GM12878 (cell line): ENCODE data around the gene ZNF302. TPM values are rescaled to one million over a fixed set of nuclear protein-coding genes. Genes with fewer than 3 reads are reported as not detected.

Experiments used
- ATAC-seq: fragments of 200-7000 bp; cut with Tn5 transposase; 3 replicates; pipeline ENCODE4 v1.9.1; 2020; ENCODE audit warnings: mild to moderate bottlenecking, moderate library complexity
- BruUV-seq: library from RNA; stranded (reverse); fragments of 400-500 nt; replicated peaks from 2 replicates; lab custom pipeline; 2021; lab: Mats Ljungman, UMichigan
- CTCF ChIA-PET: fragments of 300-600 bp; sonication (Branson Sonifier 250); formaldehyde crosslinking; extraction: SDS; loops from one replicate; lab custom pipeline; 2021; ENCODE audit warnings: inconsistent platforms; lab: Yijun Ruan, JAX
- POLR2A ChIA-PET: fragments of 350-600 bp; formaldehyde crosslinking; extraction: SDS; loops from one replicate; lab custom pipeline; 2021; ENCODE audit warnings: inconsistent platforms; lab: Charles Lee
- RAD21 ChIA-PET: fragments of 300-600 bp; sonication (Branson Sonifier 250); formaldehyde crosslinking; loops from one replicate; lab custom pipeline; 2023; ENCODE audit warnings: antibody characterized with exemption; ENCODE audit not compliant: unreplicated experiment; lab: Charles Lee
- SMC1A ChIA-PET: fragments of 300-600 bp; sonication (Branson Sonifier 250); formaldehyde crosslinking; loops from one replicate; lab custom pipeline; 2023; ENCODE audit not compliant: unreplicated experiment, uncharacterized antibody; lab: Charles Lee
- DNase-seq: peaks from one replicate; pipeline ENCODE4 v3.0.0-alpha.2; 2011; ENCODE audit warnings: low read depth, low spot score
- FAIRE-seq: peaks from 3 replicates; lab custom pipeline; 2011; peaks lifted over from hg19 to GRCh38; lab: Jason Lieb, UNC
- H2AFZ ChIP-seq: 2 replicates; pipeline ENCODE4 v1.6.0; 2011; ENCODE audit warnings: low read depth, low read length, control low read depth; ENCODE audit not compliant: control insufficient read depth
- H3K27ac ChIP-seq: 2 replicates; pipeline ENCODE4 v1.5.1; 2011; ENCODE audit warnings: control low read depth; ENCODE audit not compliant: control insufficient read depth, insufficient read depth
- H3K27me3 ChIP-seq, 2 experiments: replicated peaks in 1 of 2; 2 replicates each; pipeline versions ENCODE4 v1.6.0 to v1.6.1; 2011; ENCODE audit warnings: low read length in 1 of 2; ENCODE audit not compliant: control insufficient read depth in 2 of 2, insufficient read depth in 2 of 2
- H3K36me3 ChIP-seq, 2 experiments: 2 replicates each; pipeline ENCODE4 v1.5.1; 2011; ENCODE audit warnings: low read length in 1 of 2; ENCODE audit not compliant: control insufficient read depth in 2 of 2, insufficient read depth in 2 of 2
- H3K4me1 ChIP-seq: 2 replicates; pipeline ENCODE4 v1.6.1; 2011; ENCODE audit warnings: mild to moderate bottlenecking, low read length, moderate library complexity, mixed read lengths; ENCODE audit not compliant: control insufficient read depth, insufficient read depth
- H3K4me2 ChIP-seq: 2 replicates; pipeline ENCODE4 v1.6.0; 2011; ENCODE audit warnings: control low read depth; ENCODE audit not compliant: control insufficient read depth, insufficient read depth
- H3K4me3 ChIP-seq: fragments of 200-600 bp; sonication (generic); 2 replicates; pipeline ENCODE4 v1.5.1; 2016
- H3K79me2 ChIP-seq: 2 replicates; pipeline ENCODE4 v1.6.0; 2011; ENCODE audit warnings: low read length; ENCODE audit not compliant: control insufficient read depth, insufficient read depth
- H3K9ac ChIP-seq: 2 replicates; pipeline ENCODE4 v1.8.0; 2011; ENCODE audit warnings: low read length, control low read depth, mixed read lengths; ENCODE audit not compliant: control insufficient read depth, insufficient read depth
- H3K9me3 ChIP-seq: replicated peaks from 3 replicates; pipeline ENCODE4 v1.5.1; 2011; ENCODE audit warnings: mild to moderate bottlenecking, low read length; ENCODE audit not compliant: control insufficient read depth, insufficient read depth
- H4K20me1 ChIP-seq: 2 replicates; pipeline ENCODE4 v1.6.0; 2011; ENCODE audit not compliant: control insufficient read depth, insufficient read depth
- BCL11A ChIP-seq: IDR thresholded peaks from 2 replicates; pipeline ENCODE4 v1.6.1; 2011; ENCODE audit warnings: low read depth, low read length
- CEBPB ChIP-seq, 2 experiments: fragments of 150-350 bp in 1 of 2; IDR thresholded peaks; 2 replicates each; pipeline ENCODE4 v1.6.1; 2012 to 2014; ENCODE audit warnings: low read depth in 2 of 2, low read length in 2 of 2, borderline replicate concordance in 1 of 2, inconsistent platforms in 1 of 2
- CREM ChIP-seq: IDR thresholded peaks from 2 replicates; pipeline ENCODE4 v1.6.1; 2014; ENCODE audit warnings: antibody characterized with exemption, low read depth
- ESRRA ChIP-seq: IDR thresholded peaks from 2 replicates; pipeline ENCODE4 v1.6.1; 2012; ENCODE audit warnings: mild to moderate bottlenecking, low read length, improper control_type of control experiment
- HSF1 ChIP-seq: fragments of 150-350 bp; IDR thresholded peaks from 2 replicates; pipeline ENCODE4 v1.6.1; 2014; ENCODE audit warnings: mild to moderate bottlenecking, low read depth, low read length
- IKZF1 ChIP-seq: fragments of 450-650 bp; conservative IDR thresholded peaks from 2 replicates; pipeline ENCODE4 v1.6.1; 2017; ENCODE audit warnings: antibody characterized with exemption, mild to moderate bottlenecking
- KAT2A ChIP-seq: conservative IDR thresholded peaks from 2 replicates; pipeline ENCODE4 v1.6.1; 2011; ENCODE audit warnings: low read depth, low read length; ENCODE audit not compliant: control insufficient read depth
- NR2F1 ChIP-seq: fragments of 450-650 bp; conservative IDR thresholded peaks from 2 replicates; pipeline ENCODE4 v1.6.1; 2017; ENCODE audit warnings: mild to moderate bottlenecking
- NRF1 ChIP-seq: conservative IDR thresholded peaks from 2 replicates; pipeline ENCODE4 v1.6.1; 2011; ENCODE audit warnings: mild to moderate bottlenecking, low read depth, low read length, improper control_type of control experiment
- PML ChIP-seq: IDR thresholded peaks from 2 replicates; pipeline ENCODE4 v1.6.1; 2012; ENCODE audit warnings: low read length, inconsistent platforms
- RBBP5 ChIP-seq: fragments of 200-600 bp; sonication (generic); conservative IDR thresholded peaks from 2 replicates; pipeline ENCODE4 v1.6.1; 2016
- RFX5 ChIP-seq: IDR thresholded peaks from 2 replicates; pipeline ENCODE4 v1.6.1; 2011; ENCODE audit warnings: low read depth, low read length, improper control_type of control experiment
- RUNX3 ChIP-seq: IDR thresholded peaks from 2 replicates; pipeline ENCODE4 v1.6.1; 2012; ENCODE audit warnings: low read length, inconsistent platforms
- SMARCA5 ChIP-seq: fragments of 450-650 bp; IDR thresholded peaks from 2 replicates; pipeline ENCODE4 v1.6.1; 2017; ENCODE audit warnings: mild to moderate bottlenecking
- SPI1 ChIP-seq: IDR thresholded peaks from 2 replicates; pipeline ENCODE4 v1.6.1; 2011; ENCODE audit warnings: low read depth, mild to moderate bottlenecking, low read length, moderate library complexity, borderline replicate concordance; ENCODE audit not compliant: insufficient read depth
- SREBF2 ChIP-seq: IDR thresholded peaks from 2 replicates; pipeline ENCODE4 v1.6.1; 2012; ENCODE audit warnings: mild to moderate bottlenecking, low read length
- TCF12 ChIP-seq: IDR thresholded peaks from 2 replicates; pipeline ENCODE4 v1.6.1; 2011; ENCODE audit warnings: low read depth, mild to moderate bottlenecking, low read length
- ZNF217 ChIP-seq: fragments of 450-650 bp; IDR thresholded peaks from 2 replicates; pipeline ENCODE4 v1.6.1; 2017; ENCODE audit warnings: antibody characterized with exemption, mild to moderate bottlenecking
- ZNF592 ChIP-seq: fragments of 450-650 bp; IDR thresholded peaks from 2 replicates; pipeline ENCODE4 v1.6.1; 2017; ENCODE audit warnings: mild to moderate bottlenecking, moderate library complexity
- WGBS: methylation state at CpG from one replicate; pipeline ENCODE4 v1.1.6; 2016; ENCODE audit warnings: low lambda C conversion rate; ENCODE audit not compliant: insufficient replicate concordance, insufficient coverage; ENCODE audit errors: missing lambda C conversion rate; 5-methylcytosine and 5-hydroxymethylcytosine counted together
- in situ Hi-C: fragments of 300-500 bp; cut with MboI; formaldehyde crosslinking; loops from 9 replicates; pipeline ENCODE4 v1.14.3; 2018; ENCODE audit warnings: mixed read lengths
- intact Hi-C: fragments of 100-400 bp; cut with micrococcal nuclease; formaldehyde crosslinking; loops from one replicate; pipeline ENCODE4 v1.14.2; 2022; ENCODE audit not compliant: unreplicated experiment
- polyA plus RNA-seq, 11 experiments: library from polyadenylated mRNA; depleted of rRNA in 4 of 11; unstranded in 6 of 11; stranded (reverse) in 5 of 11; fragments of >200 nt; fragmentation: Nextera tagmentation in 4 of 11; fragmentation: Illumina TruSeq in 1 of 11; extraction: Ambion mirVana in 4 of 11; extraction: Trizol in 1 of 11; gene quantifications; 1 replicate in 1 of 11; 2 replicates in 10 of 11; pipeline versions ENCODE4 v1.2.1 to v1.2.3, GENCODE V29; 2011 to 2016; ENCODE audit warnings: inconsistent platforms in 2 of 11, missing spikeins in 2 of 11, low read depth in 1 of 11
- total RNA-seq, 4 experiments: library from RNA; depleted of rRNA in 3 of 4; stranded (reverse); fragments of >200 nt in 3 of 4; fragmentation: Illumina TruSeq in 1 of 4; extraction: Trizol in 1 of 4; gene quantifications; 2 replicates each; pipeline versions ENCODE4 v1.2.1 to v1.2.3, GENCODE V29; 2013 to 2021

ZNF302 gene
- total and polyA plus RNA-seq, 10 of the 15 experiments (the other 5 are each of a cell fraction or from before 2014, with no cell fraction given), result 8.4 to 35.4 (median 19.7) TPM

- ChIA-PET POLR2A (no interaction called here), CTCF (no interaction called here)
Measured at GRCh38 chr19:34690372-34690771, 12.9 kb downstream of the ZNF302 start.

GRCh38 chr19:34692549-34692948 lies 15.1 kb downstream of the ZNF302 start:
- in situ Hi-C loops, result no loop called here
- BruUV-seq, result no TSS peak
- Histone ChIP-seq H3K27me3 (no peaks in the 10 kb centered on the region), H3K36me3 (no peaks in the 10 kb centered on the region), H2AFZ (no peak overlapping the region), H3K4me1 (no peaks in the 10 kb centered on the region), H3K4me3 (no peak overlapping the region), H3K4me2 (no peak overlapping the region), H3K9me3 (no peaks in the 10 kb centered on the region), H3K79me2 (no peaks in the 10 kb centered on the region), H3K9ac (no peak overlapping the region), H3K27ac (no peak overlapping the region), H4K20me1 (no peaks in the 10 kb centered on the region)
- intact Hi-C loops, result no loop called here
- no peak for FAIRE-seq
- 17% methylated on average over 2 of the region's 2 CpGs for WGBS
- ChIA-PET POLR2A (no interaction called here), SMC1A (no interaction called here), CTCF (no interaction called here), RAD21 (no interaction called here)
- no peak for ATAC-seq
- no peak for DNase-seq
- TF ChIP-seq ZNF592, result no peak
- TF ChIP-seq RFX5, result no peak
- TF ChIP-seq KAT2A, result no peak
- no peak for TF ChIP-seq ZNF217
- TF ChIP-seq ESRRA, result no peak
- no peak for TF ChIP-seq SPI1
- TF ChIP-seq BCL11A, result no peak
- no peak for TF ChIP-seq HSF1
- no peak for TF ChIP-seq PML

More at GRCh38 chr19:34690372-34690771, 12.9 kb downstream of the ZNF302 start:
- Histone ChIP-seq H3K4me3 (no peak overlapping the region), H3K27ac (no peak overlapping the region), H4K20me1 (no peaks in the 10 kb centered on the region), H3K79me2 (no peaks in the 10 kb centered on the region), H2AFZ (no peak overlapping the region), H3K9me3 (peaks cover 3% of the 10 kb centered on the region; the same call in 2 of the 3 replicates), H3K36me3 (no peaks in the 10 kb centered on the region), H3K27me3 (no peaks in the 10 kb centered on the region), H3K9ac (no peak overlapping the region), H3K4me2 (no peak overlapping the region), H3K4me1 (no peaks in the 10 kb centered on the region)
- no peak for FAIRE-seq
- TF ChIP-seq NRF1 (no peak), ESRRA (no peak), SMARCA5 (no peak), TCF12 (no peak), RUNX3 (no peak), SREBF2 (no peak), NR2F1 (no peak), CREM (no peak), IKZF1 (no peak), CEBPB (IDR thresholded peaks at IDR 0.05; ENCODE audit: borderline replicate concordance in 1 of 2, low read depth in 2 of 2, low read length in 2 of 2) (no peak), RBBP5 (no peak)
- ChIA-PET SMC1A (no interaction called here), RAD21 (no interaction called here)
- in situ Hi-C loops, result no loop called here
- intact Hi-C loops, result no loop called here
- BruUV-seq, result no TSS peak
- WGBS, result 43% methylated on average over 3 of the region's 3 CpGs
- no peak for ATAC-seq
- DNase-seq, result no peak
